Measurements from ENCODE around the gene PKD1L1.

PKD1L1 gene

DNA sequence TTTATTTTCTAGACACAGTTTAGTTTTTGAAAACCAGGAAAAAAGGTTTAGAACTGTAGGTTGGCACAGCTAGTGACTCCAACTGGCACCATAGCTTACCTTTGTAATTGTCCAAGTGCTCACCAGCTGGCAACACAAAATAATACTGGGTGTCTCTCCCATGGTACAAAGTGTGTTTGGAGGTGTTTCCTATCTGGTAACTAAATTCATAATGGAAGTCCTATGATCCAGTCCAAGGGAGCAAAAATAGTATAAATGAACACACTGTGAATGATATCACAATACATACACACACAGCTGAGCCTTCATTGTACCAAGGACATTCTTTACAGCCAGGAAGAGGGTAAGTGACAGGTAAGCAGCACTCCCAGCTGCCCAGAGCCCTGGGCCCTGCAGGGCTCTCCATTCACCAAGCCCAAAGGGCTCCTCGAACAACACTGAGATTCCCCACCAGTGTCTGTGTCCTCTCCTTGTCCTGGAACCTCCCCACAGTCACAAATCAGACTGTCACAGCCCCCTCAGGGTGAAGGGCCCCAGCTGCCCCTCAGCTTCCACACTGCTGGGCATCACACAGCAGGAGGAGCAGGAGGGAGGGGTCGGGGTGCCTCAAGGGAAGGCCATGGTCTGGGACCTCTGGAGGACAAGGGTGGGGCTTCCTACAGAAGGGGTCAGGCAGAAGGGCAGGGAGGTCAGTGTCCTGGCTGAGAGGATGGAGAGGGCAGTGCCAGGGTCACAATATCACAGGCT, 72.1 kb downstream of the PKD1L1 start:
- DNase-seq (ENCODE audit: low read depth) = no peak

- no peak for DNase-seq (ENCODE audit: low read depth)
Observed at GRCh38 chr7:47875406-47875805, 72.9 kb downstream of the PKD1L1 start.

DNA sequence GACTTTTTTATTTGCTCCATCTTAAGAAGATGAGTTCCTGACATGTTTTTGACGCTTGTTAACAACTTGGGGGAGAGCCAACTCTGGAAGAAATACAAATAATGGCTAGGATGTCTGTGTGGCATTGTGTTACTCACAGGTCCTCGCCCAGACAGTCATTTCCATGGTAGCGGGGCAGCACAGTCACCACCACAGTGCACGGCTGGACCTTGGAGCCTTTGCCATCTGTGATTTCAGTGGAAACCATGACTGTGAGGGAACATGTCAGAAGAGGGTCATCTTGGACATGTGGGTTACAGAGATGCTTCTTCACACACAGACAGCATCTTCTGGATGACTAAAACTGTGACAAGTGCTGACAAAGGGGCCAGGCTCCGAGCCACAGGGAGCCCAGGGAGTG, 74.5 kb downstream of the PKD1L1 start:
- DNase-seq (ENCODE audit: low read depth) = peak; percentile 31

- DNase-seq (ENCODE audit: low read depth) = no peak
Observed at GRCh38 chr7:47867286-47867685, 81.0 kb downstream of the PKD1L1 start.

DNA sequence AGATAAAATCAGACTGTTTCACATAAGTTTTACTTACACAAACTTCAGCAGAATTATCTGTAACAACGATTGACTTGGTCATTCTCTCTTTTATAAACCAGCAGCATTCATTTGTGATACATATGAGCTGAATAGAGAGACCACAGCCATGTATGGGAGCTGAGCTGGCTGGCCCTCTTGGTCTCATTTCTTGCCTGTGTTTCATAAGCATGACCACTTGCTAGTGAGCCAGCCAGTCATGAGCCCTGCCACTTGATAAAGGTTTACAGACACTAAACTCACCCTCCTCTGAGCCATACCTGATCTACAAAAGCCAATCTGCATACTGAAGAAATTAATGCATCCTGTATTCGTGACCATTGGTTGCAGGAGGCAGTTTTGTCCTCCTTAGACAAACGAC, 82.1 kb downstream of the PKD1L1 start:
- no peak for DNase-seq (ENCODE audit: low read depth)

- no peak for DNase-seq (ENCODE audit: low read depth)
Observed at GRCh38 chr7:47852330-47853245, 95.7 kb downstream of the PKD1L1 start.

DNA sequence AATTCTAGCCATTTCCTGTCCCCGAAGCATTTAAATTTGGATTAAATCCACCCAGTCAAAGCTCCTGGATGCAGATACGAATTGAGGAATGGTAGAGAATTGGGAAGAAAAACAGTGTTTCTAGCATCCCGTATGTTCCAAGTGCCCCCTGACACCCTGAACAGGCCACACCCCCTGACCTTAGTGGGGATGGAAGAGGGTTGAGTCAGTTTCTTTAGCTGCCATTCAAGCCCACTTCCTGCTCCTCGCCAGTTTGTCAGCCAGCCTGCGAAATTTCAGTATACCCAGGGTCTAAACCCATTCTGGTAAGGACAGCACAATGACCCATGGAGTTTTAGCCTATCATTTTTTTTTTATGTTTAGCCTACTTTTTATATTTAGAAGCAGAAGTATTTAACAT, 101.1 kb downstream of the PKD1L1 start:
- DNase-seq (ENCODE audit: low read depth) = no peak

- DNase-seq (ENCODE audit: low read depth) = no peak
Observed at GRCh38 chr7:47846138-47846836, 102.0 kb downstream of the PKD1L1 start.

DNA sequence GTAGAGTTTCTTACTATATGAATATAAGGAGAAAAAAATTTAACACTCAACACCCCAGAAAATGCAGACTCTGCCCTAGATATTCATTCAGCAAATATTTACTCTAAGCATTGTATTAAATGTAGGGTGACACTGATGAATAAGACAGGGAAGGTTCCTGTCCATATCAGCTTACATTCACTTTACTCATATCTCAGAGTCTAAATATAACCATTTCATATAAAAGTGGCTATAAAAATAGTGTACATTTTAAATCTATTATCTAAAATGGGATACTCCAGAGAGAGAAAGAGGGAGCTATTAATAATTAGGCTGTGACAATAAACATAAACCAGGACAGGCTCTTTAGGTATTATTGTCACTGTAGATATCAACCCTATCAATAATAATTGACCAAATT, 104.0 kb downstream of the PKD1L1 start:
- no peak for DNase-seq (ENCODE audit: low read depth)

GRCh38 chr7:47843291-47843690, 105.0 kb downstream of the PKD1L1 start:
- DNase-seq (ENCODE audit: low read depth) = no peak

- no peak for DNase-seq (ENCODE audit: low read depth)
Observed at GRCh38 chr7:47839381-47839780, 108.9 kb downstream of the PKD1L1 start.

DNA sequence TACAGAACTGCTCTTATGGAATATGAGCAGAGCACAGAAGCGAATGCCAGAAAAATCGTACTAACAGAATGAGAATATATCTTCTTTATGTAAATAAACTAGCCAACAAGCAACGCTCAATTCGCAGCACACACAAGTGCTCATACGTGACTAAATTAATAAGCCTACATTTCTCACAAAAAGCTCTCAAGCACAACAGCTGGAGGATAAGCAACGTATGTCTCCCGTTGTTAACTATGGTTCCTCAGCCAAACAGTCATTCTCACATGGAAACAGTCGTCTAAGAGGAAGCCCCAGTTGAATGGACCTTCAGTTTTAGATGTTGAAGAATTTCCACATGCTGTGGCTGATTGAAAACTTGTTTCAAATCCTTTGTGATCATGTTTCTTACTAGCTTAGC, 110.4 kb downstream of the PKD1L1 start:
- no peak for DNase-seq (ENCODE audit: low read depth)

DNA sequence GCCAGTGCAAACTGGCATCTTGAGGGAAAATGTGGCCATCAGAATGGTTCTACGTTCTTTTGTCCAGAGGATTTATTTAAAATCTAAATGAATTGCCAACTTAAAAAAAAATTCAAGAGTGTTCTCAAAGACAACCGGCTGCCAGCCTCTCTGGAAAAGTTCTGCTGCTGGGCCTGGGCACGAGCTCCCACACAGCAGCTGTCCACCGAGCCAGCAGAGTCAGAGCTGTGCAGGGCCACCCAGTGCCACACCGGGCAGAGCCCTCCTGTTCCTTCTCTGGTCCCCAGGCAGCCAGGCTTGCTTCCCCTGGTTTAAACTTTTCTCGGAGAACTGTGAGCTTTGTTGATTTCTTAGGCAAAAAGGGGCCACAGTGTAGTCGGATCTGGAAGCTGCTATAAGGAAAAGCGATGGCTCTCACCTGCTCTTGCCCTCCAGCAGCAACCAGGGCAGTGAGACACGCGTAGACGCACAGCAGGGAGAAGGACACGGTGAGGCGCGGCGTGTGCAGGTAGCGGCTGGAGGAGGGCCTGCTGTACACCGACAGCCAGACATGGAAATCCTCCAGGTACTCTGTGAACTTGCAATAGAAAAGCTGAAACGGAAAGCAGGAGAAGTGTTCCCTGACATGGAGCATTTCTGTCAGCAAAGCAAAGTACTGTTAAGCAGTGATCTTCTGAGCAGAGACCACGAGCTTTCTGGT, 111.6 kb downstream of the PKD1L1 start:
- no peak for DNase-seq (ENCODE audit: low read depth)

GRCh38 chr7:47836080-47836479, 112.2 kb downstream of the PKD1L1 start:
- no peak for DNase-seq (ENCODE audit: low read depth)

DNA sequence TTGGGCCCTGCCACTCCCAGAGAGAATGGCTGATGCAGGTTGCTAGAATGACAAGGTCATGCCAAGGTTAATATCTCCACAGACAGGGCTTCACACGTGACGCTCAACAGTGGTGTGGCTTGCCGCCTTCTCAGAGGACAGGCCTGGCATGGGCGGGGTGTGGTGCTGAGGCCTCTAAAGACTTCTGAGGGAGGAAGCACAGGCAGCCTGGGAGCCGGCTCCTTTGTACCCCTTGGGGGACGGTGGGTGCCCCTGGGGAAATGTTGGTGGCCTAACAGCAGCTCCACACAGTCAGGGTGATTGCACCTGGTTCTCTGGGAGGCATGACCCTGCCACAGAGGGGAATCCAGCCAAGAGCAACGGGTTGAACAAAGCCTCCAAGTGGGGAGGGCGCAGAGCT, 115.1 kb downstream of the PKD1L1 start:
- DNase-seq (ENCODE audit: low read depth) = no peak

DNA sequence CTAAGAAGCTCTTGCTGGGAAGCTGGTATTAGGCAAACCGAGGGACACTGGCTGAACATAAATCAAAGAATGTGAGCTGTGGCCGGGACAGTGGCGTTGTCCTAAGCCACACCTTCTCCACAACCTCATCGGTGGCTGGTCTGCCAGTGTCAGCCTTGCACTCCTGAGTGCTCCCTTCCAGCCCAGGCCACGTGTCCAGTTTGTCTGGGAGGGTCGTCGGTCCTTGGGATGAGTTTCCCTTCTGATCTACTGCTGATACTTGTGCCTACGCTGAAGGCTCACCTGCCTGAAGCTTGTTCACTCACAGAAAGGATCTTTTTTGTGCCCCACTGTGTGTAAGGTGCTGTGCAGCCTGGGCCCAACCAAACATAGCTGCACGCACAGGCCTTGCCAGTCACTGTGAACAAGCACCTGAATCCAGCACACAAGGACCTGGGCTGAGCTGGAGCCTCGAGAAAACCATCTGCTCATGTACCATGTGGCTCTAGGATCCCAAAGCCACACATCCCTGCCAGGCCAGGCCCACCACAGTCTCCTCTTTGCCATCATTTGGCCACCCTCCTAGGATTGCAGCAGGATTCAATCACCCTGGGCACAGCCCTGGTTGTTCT, 116.1 kb downstream of the PKD1L1 start:
- no peak for DNase-seq (ENCODE audit: low read depth)

- no peak for DNase-seq (ENCODE audit: low read depth)
Observed at GRCh38 chr7:47830015-47830414, 118.3 kb downstream of the PKD1L1 start.

DNA sequence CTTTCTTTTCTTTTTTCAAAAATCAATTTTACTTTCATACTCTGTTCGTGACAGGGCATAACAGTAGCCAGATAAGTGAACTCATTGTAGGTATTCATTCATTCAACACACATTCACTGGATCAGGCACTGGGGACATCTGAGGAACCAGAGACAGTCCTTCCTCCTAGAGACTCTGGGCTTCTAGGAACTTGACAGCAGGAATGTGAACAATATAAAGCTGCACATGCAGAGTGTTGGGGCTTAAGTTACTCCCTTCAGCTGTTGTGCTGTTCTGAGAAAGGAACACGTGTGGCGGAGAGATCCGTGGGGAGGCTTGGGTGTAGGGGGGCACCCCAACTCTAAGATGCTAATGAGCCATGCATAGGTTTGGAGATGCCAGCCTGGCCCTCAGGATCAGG, 120.4 kb downstream of the PKD1L1 start:
- DNase-seq (ENCODE audit: low read depth) = no peak

GRCh38 chr7:47827351-47827756, 120.9 kb downstream of the PKD1L1 start:
- DNase-seq (ENCODE audit: low read depth) = no peak

DNA sequence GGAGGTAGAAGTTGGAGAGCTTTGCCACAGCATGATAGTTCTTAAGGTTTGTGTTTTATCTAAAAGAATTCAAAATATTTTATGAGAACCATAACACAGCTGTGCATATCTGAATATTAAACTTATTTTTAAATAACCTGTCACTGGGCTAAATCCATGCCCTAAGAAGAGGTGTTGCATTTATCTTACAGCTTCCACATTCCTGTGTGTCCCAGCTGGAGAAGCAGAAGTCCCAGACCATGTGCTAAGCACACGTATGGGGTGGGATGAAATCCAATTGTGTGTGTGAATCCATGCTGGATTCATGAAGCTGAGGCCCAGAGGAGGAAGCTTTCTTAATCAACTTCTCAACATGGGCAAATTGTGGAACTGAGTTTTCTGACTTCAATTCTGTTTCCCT, 121.5 kb downstream of the PKD1L1 start:
- no peak for DNase-seq (ENCODE audit: low read depth)

DNA sequence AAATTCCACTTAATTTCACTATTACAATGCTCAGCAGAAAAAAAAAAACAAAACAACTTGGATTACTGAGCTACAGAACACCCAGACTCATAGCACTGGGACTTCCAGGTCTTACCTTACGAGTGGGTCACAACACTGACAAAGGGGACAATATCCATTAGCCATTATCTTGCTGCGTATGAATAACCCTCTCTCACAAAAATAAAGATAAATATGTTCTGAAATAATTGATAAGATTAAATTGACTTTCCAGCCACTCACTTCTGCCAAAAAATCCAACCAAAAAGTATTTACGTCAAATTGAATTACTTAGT, 128.7 kb downstream of the PKD1L1 start:
- no peak for DNase-seq (ENCODE audit: low read depth)

All from HS-27A (cell line).